ENCODE results near the gene SEC24A.
"Not testable (repeated sequence)": the region's sequence is repeated elsewhere in the genome, so short reads cannot be mapped to it uniquely, and the experiment has no call there.

The SEC24A gene

DNA sequence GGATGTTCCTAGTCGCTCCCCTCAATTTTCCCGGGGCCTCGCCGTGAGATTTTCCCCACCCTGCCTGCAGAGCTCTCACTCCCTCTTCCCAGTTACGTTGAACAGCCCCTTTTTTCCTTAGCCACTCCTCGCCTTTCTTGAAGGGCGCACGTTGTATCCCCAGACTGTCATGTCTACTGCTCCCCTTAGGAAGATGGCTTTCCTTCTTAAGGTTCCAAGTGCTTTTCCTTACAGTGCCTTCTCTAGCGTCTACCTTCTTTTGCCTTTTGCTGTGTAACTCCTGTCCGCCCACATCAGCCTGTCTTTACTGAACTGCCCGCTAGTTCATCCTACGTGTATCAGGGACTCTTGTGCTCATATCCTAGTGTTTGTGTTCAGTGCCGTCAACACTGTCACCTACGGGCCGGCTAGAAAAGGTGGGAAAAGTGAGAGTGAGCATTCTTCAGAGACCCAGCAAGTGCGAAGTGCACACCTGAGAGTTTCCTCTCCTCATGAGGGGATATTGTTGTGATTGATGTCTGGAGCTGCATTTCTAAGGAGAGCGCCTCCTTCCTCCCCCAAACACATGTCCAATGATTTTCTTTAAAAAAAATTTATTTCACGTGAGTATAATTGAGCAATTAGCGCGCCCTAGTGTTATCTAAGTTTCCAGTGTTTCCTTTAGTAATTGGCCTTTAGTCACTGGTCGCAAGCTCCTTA, 90.5 kb downstream of the SEC24A start:
- TF ChIP-seq, protein P1, sequence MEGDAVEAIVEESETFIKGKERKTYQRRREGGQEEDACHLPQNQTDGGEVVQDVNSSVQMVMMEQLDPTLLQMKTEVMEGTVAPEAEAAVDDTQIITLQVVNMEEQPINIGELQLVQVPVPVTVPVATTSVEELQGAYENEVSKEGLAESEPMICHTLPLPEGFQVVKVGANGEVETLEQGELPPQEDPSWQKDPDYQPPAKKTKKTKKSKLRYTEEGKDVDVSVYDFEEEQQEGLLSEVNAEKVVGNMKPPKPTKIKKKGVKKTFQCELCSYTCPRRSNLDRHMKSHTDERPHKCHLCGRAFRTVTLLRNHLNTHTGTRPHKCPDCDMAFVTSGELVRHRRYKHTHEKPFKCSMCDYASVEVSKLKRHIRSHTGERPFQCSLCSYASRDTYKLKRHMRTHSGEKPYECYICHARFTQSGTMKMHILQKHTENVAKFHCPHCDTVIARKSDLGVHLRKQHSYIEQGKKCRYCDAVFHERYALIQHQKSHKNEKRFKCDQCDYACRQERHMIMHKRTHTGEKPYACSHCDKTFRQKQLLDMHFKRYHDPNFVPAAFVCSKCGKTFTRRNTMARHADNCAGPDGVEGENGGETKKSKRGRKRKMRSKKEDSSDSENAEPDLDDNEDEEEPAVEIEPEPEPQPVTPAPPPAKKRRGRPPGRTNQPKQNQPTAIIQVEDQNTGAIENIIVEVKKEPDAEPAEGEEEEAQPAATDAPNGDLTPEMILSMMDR (IDR thresholded peaks at IDR 0.05; ENCODE audit: borderline replicate concordance, control extremely low read depth, extremely low read depth, insufficient read depth, missing control alignments), result peak; percentile 1
- DNase-seq (ENCODE audit: low spot score), result peak; percentile 48
- in situ Hi-C loops (cut with MboI; ENCODE audit: low sequenced_read_pairs, unreplicated experiment), result no loop called here

DNA sequence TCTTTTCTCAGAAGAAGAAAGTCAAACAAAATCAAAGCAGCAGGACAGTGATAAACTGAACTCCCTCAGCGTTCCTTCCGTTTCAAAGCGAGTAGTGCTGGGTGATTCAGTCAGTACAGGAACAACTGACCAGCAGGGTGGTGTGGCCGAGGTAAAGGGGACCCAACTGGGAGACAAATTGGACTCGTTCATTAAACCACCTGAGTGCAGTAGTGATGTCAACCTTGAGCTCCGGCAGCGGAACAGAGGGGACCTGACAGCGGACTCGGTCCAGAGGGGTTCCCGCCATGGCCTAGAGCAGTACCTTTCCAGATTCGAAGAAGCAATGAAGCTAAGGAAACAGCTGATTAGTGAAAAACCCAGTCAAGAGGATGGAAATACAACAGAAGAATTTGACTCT, 92.5 kb downstream of the SEC24A start:
- in situ Hi-C loops (cut with MboI; ENCODE audit: low sequenced_read_pairs, unreplicated experiment), result no loop called here
- DNase-seq (ENCODE audit: low spot score), result no peak
- TF ChIP-seq, protein P1 (IDR thresholded peaks at IDR 0.05; ENCODE audit: borderline replicate concordance, control extremely low read depth, extremely low read depth, insufficient read depth, missing control alignments), result no peak

DNA sequence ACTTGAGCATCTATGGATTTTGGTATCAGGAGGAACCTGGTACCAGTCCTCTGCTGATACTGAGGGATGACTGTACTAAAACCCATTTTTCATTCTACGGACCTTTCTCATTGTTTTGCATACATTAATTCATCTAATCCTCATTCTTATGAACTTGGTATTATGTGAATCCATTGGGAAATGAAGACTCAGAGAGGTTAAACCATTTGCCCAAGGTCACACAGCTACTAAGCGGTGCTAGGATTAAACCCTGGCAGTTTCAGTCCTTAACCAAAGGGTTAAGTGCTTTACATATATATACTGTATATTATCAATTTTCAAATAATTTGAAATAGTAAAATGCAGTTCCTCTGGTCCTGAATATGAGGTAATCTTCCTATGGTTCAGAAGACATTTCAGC, 93.5 kb downstream of the SEC24A start:
- DNase-seq (ENCODE audit: low spot score), result no peak
- in situ Hi-C loops (cut with MboI; ENCODE audit: low sequenced_read_pairs, unreplicated experiment), result no loop called here
- TF ChIP-seq, protein P1 (IDR thresholded peaks at IDR 0.05; ENCODE audit: borderline replicate concordance, control extremely low read depth, extremely low read depth, insufficient read depth, missing control alignments), result no peak

DNA sequence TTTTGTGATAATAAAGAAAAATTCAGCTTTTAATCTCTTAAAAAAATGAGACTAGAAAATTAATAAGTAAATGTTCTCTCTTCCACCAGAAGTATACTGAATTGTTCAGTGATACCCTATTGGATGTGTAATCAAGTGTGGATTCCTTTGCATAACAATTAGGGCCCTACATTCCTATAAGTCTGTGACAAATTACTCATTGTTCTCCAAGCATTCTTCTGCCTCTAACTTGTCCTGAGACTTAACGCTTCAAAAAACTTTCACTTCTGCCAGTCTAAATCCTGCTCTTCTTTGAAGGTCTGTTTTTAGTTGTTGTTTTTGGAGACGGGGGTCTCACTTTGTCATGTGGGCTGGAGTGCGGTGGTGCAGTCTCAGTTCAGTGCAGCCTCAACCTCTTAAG, 100.8 kb downstream of the SEC24A start:
- TF ChIP-seq, protein P1 (IDR thresholded peaks at IDR 0.05; ENCODE audit: borderline replicate concordance, control extremely low read depth, extremely low read depth, insufficient read depth, missing control alignments), result no peak
- DNase-seq (ENCODE audit: low spot score), result no peak
- in situ Hi-C loops (cut with MboI; ENCODE audit: low sequenced_read_pairs, unreplicated experiment), result no loop called here

DNA sequence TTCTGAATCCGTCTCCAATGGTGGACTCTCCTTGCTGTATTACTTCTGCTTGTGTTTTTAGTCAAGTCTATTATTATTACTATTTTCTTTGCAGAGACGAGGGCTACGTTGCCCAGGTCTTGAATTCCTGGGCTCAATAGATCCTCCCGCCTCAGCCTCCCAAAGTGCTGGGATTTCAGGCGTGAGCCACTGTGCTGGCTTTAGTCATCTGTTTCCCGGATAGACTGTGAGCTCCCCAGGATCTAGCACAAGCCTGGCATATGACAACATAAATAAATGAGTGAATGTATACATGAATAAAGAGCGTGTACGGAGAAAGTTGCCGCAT, 109.6 kb downstream of the SEC24A start:
- in situ Hi-C loops (cut with MboI; ENCODE audit: low sequenced_read_pairs, unreplicated experiment), result no loop called here
- TF ChIP-seq, protein P1 (IDR thresholded peaks at IDR 0.05; ENCODE audit: borderline replicate concordance, control extremely low read depth, extremely low read depth, insufficient read depth, missing control alignments), result no peak
- DNase-seq (ENCODE audit: low spot score), result no peak

DNA sequence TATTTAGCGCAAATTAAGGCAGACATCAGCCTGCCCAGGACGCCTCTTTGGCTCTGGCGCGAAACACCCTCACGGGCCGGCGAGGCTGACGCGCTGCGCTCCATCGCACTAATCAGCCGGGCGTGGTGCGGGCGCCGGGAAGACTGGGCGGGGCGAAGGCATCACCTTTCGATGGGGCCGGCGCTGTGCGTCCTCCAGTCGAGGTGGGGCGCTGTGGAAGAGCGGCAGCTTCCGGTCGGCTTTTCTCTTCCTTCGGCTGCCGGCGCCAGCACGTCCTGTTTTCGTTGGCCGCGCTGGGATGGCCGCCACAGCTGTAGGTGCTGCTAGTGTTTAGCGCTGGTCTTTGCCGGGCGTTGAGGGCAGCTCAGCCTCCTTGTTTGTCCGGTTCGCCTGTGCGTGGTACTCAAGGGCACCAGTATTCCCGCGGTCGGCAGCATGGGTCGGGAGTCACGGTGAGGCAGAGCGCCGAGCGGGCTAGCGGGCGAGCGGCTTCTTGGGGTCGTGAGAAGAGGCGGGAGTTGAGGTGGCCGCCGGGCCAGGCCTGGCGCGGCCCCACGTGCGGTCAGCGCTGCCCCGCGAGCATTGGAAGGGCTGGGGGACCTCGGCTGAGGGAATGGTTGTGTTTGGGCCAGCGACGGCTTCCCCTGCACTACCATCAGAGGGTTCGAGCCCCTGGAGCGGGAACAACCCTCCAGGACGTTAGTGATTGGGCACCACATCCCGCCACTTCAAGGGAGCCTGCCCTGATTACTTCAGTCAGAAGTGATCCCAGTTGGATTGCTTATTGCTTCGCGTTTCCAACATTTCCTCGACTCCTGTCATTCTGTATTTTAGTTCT, 110.1 kb downstream of the SEC24A start, which contains the start of gene DDX46:
TSS of gene DDX46 (plus strand) at position 276 of the 838 bp plus-strand sequence. CDS start at position 436, 160 bp downstream.
- TF ChIP-seq, protein P1 (IDR thresholded peaks at IDR 0.05; ENCODE audit: borderline replicate concordance, control extremely low read depth, extremely low read depth, insufficient read depth, missing control alignments), result peak; percentile 89
- peak; percentile 98 for DNase-seq (ENCODE audit: low spot score)
- in situ Hi-C loops (cut with MboI; ENCODE audit: low sequenced_read_pairs, unreplicated experiment), result no loop called here

DNA sequence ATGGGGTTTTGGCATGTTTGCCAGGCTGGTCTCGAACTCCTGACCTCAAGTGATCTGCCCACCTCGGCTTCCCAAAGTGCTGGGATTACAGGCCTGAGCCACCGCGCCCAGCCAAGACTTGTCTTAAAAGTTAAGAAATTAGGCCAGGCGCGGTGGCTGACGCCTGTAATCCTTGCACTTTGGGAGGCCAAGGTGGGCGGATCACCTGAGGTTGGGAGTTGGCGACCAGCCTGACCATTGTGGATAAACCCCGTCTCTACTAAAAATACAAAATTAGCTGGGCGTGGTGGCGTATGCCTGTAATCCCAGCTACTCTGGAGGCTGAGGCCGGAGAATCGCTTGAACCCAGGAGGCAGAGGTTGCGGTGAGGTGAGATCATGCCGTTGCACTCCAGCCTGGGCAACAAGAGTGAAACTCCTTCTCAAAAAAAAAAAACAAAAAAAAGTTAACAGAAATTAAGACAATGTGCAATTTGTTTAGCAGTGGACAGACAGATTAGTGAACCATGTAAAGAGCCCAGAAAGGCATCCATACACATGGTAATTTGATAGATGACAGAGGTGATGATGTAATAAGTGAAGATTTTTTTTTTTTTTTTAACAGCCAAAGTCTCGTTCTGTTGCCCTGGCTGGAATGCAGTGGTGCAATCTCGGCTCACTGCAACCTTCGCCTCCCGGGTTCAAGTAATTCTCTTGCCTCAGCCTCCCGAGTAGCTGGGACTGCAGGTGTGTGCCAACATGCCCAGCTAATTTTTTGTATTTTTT, 119.1 kb downstream of the SEC24A start:
- in situ Hi-C loops (cut with MboI; ENCODE audit: low sequenced_read_pairs, unreplicated experiment); DNase-seq (ENCODE audit: low spot score): not testable (repeated sequence)
